SK-N-MC (cell line): ENCODE data around the gene TAF11L9.
"Not testable (repeated sequence)": the region's sequence is repeated elsewhere in the genome, so short reads cannot be mapped to it uniquely, and the experiment has no call there.

Experiments
- EZH2 ChIP-seq: fragments of 200-600 bp; sonication (generic); IDR thresholded peaks from one replicate; pipeline ENCODE4 v1.6.1; 2017; ENCODE audit warnings: antibody characterized with exemption
- FOXP2 ChIP-seq: optimal IDR thresholded peaks from 2 replicates; pipeline ENCODE3; 2011; ENCODE audit warnings: mild to moderate bottlenecking, moderate library complexity; ENCODE audit not compliant: insufficient read depth; ENCODE audit errors: extremely low read length, control extremely low read depth
- POLR2AphosphoS5 ChIP-seq: IDR thresholded peaks from 2 replicates; pipeline ENCODE4 v1.6.1; 2012; ENCODE audit warnings: mild to moderate bottlenecking, low read depth, low read length, borderline replicate concordance

DNA sequence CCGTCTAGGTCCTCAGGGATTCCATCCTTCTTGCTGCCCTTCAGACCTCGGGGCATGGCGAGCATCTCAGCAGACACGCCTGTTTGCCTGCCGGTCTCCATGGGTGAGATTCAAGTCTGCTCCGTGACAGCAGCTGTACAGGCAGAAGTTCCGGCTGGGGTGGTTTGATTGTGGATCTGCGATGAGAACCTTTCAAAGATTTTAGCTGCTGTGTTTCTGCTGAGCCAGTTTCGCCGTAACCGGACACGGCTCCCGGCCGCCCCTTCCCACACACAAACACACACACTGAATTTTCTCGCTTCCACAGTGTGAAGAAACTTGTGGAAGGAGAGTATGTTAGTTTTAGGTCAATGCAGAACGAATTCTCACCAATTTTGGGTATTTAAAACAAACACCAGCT is 3.3 kb downstream of the TAF11L9 start, which contains the start of gene TAF11L8:
- TF ChIP-seq POLR2AphosphoS5, EZH2, FOXP2: not testable (repeated sequence)
